ENCODE results near the gene IFNK.

GRCh38 chr9:27529316-27530278 lies 5.5 kb downstream of the IFNK start, which contains the start of gene MOB3B:
- TF ChIP-seq POLR2A (IDR thresholded peaks at IDR 0.05), result peak; percentile 35
- peak; percentile 90 to 97 (median 96) for TF ChIP-seq CTCF (IDR thresholded peaks at IDR 0.05)
